GM18520 (cell line): ENCODE results near the gene CCDC141.
"Not testable (repeated sequence)": the region's sequence is repeated elsewhere in the genome, so short reads cannot be mapped to it uniquely, and the experiment has no call there.

ENCODE experiments used
- ATAC-seq: cut with Tn5 transposase; IDR thresholded peaks from one replicate; pipeline ENCODE4 v1.9.1; 2021; ENCODE audit not compliant: unreplicated experiment

Gene CCDC141

GRCh38 chr2:179045602-179046001, 4.3 kb downstream of the CCDC141 start:
- not testable (repeated sequence) for ATAC-seq

GRCh38 chr2:179044500-179044899, 5.4 kb downstream of the CCDC141 start:
- ATAC-seq = no peak

GRCh38 chr2:179037807-179038206, 12.1 kb downstream of the CCDC141 start:
- ATAC-seq = peak; percentile 57

- ATAC-seq = no peak
Observed at GRCh38 chr2:179036353-179036905, 13.5 kb downstream of the CCDC141 start.

GRCh38 chr2:179031731-179032408, 18.1 kb downstream of the CCDC141 start:
- peak; percentile 96 for ATAC-seq

GRCh38 chr2:179024445-179024844, 25.5 kb downstream of the CCDC141 start:
- ATAC-seq = no peak

- ATAC-seq = no peak
Observed at GRCh38 chr2:179022685-179023084, 27.3 kb downstream of the CCDC141 start.

GRCh38 chr2:179021258-179021657, 28.7 kb downstream of the CCDC141 start:
- ATAC-seq = peak; percentile 88

GRCh38 chr2:179020156-179020750, 29.7 kb downstream of the CCDC141 start:
- peak; percentile 28 for ATAC-seq

- no peak for ATAC-seq
Observed at GRCh38 chr2:179019260-179019659, 30.7 kb downstream of the CCDC141 start.

GRCh38 chr2:179017773-179018357, 32.1 kb downstream of the CCDC141 start:
- ATAC-seq = no peak

- not testable (repeated sequence) for ATAC-seq
Observed at GRCh38 chr2:179014189-179014588, 35.7 kb downstream of the CCDC141 start.

- no peak for ATAC-seq
Observed at GRCh38 chr2:179005976-179006375, 44.0 kb downstream of the CCDC141 start.

- ATAC-seq = no peak
Observed at GRCh38 chr2:178999476-178999875, 50.5 kb downstream of the CCDC141 start.

- ATAC-seq = no peak
Observed at GRCh38 chr2:178998539-178998938, 51.4 kb downstream of the CCDC141 start.

- no peak for ATAC-seq
Observed at GRCh38 chr2:178997477-178997876, 52.5 kb downstream of the CCDC141 start.

- no peak for ATAC-seq
Observed at GRCh38 chr2:178997067-178997466, 52.9 kb downstream of the CCDC141 start.

GRCh38 chr2:178994264-178994663, 55.7 kb downstream of the CCDC141 start:
- no peak for ATAC-seq

GRCh38 chr2:178993788-178994187, 56.1 kb downstream of the CCDC141 start:
- no peak for ATAC-seq

GRCh38 chr2:178992719-178993118, 57.2 kb downstream of the CCDC141 start:
- ATAC-seq = not testable (repeated sequence)

GRCh38 chr2:178990533-178991241, 59.2 kb downstream of the CCDC141 start:
- ATAC-seq = peak; percentile 86
